OCI-LY3 (cell line): ENCODE data around the gene PLN.

Source experiments
- H2AFZ ChIP-seq: fragments of 200-600, 300-600 bp; shearing (Covaris generic); 2 replicates; pipeline ENCODE4 v1.6.0; 2014; ENCODE audit warnings: antibody characterized with exemption, low read depth, low read length
- H3K27ac ChIP-seq: fragments of 200-600, 300-600 bp; sonication (generic); 2 replicates; pipeline ENCODE4 v1.5.1; 2014; ENCODE audit warnings: mild to moderate bottlenecking, low read length, moderate library complexity, mixed read lengths
- H3K27me3 ChIP-seq: fragments of 200-600, 300-600 bp; sonication (generic); 2 replicates; pipeline ENCODE4 v1.6.1; 2014; ENCODE audit warnings: low read depth, low read length, mixed read lengths
- H3K36me3 ChIP-seq: fragments of 200-600, 300-600 bp; sonication (generic); replicated peaks from 2 replicates; pipeline ENCODE3; 2014; ENCODE audit warnings: low read depth, low read length, mixed read lengths
- H3K4me1 ChIP-seq: fragments of 300-600, 200-600 bp; sonication (generic); 2 replicates; pipeline ENCODE4 v1.6.1; 2014; ENCODE audit warnings: low read length, mixed read lengths
- H3K4me2 ChIP-seq: fragments of 200-600, 300-600 bp; sonication (generic); 2 replicates; pipeline ENCODE4 v1.6.1; 2014; ENCODE audit warnings: low read length, mixed read lengths
- H3K4me3 ChIP-seq: fragments of 300-600, 200-600 bp; sonication (generic); 2 replicates; pipeline ENCODE4 v1.5.1; 2014; ENCODE audit warnings: antibody characterized with exemption, mild to moderate bottlenecking, low read length, moderate library complexity
- H3K79me2 ChIP-seq: fragments of 300-600, 200-600 bp; shearing (Covaris generic); 2 replicates; pipeline ENCODE4 v1.6.1; 2014; ENCODE audit warnings: mild to moderate bottlenecking, low read length, mixed read lengths
- H3K9ac ChIP-seq: fragments of 300-600, 200-600 bp; shearing (Covaris generic); 2 replicates; pipeline ENCODE4 v1.6.0; 2014; ENCODE audit warnings: mild to moderate bottlenecking, low read length, moderate library complexity
- H3K9me3 ChIP-seq: fragments of 200-600, 300-600 bp; shearing (Covaris generic); 2 replicates; pipeline ENCODE4 v1.6.1; 2014; ENCODE audit warnings: low read length, mixed read lengths; ENCODE audit not compliant: insufficient read depth
- H4K20me1 ChIP-seq: fragments of 200-600, 300-600 bp; sonication (generic); 2 replicates; pipeline ENCODE4 v1.6.1; 2016; ENCODE audit warnings: low read length, mixed read lengths; ENCODE audit not compliant: insufficient read depth
- EZH2phosphoT487 ChIP-seq: fragments of 200-600 bp; shearing (Covaris generic); IDR thresholded peaks from 2 replicates; pipeline ENCODE4 v1.6.1; 2018; ENCODE audit warnings: antibody characterized with exemption, mixed run types, low read depth
- TF ChIP-seq, protein P1 (sequence below): fragments of 200-600, 300-600 bp; sonication (generic); IDR thresholded peaks from 2 replicates; pipeline ENCODE4 v1.5.1; 2014; ENCODE audit warnings: antibody characterized with exemption, low read length, low read depth

Gene PLN

DNA sequence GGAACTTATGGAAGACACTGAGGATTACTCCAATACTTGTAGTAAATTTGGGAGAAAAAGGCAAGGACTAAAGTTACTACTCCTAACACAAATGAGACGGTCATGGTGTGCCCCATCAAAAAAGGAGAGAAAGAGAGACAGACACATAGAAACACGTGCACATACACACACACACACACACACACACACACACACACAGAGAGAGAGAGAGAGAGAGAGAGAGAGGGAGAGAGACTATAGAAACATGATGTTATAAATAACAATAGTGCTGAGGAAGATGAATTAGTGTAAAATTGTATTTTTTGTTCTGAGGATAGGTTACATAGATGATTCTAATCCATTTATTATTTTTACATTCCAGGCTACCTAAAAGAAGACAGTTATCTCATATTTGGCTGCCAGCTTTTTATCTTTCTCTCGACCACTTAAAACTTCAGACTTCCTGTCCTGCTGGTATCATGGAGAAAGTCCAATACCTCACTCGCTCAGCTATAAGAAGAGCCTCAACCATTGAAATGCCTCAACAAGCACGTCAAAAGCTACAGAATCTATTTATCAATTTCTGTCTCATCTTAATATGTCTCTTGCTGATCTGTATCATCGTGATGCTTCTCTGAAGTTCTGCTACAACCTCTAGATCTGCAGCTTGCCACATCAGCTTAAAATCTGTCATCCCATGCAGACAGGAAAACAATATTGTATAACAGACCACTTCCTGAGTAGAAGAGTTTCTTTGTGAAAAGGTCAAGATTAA lies 10.5 kb downstream of the PLN start:
- H3K4me3 ChIP-seq: no peak overlapping the region
- no peaks in the 10 kb centered on the region for H3K36me3 ChIP-seq
- no peaks in the 10 kb centered on the region for H3K79me2 ChIP-seq
- H3K9me3 ChIP-seq: no peaks in the 10 kb centered on the region
- no peaks in the 10 kb centered on the region for H4K20me1 ChIP-seq
- no peak overlapping the region for H3K4me2 ChIP-seq
- H2AFZ ChIP-seq: no peak overlapping the region
- no peak overlapping the region for H3K9ac ChIP-seq
- H3K27me3 ChIP-seq: no peaks in the 10 kb centered on the region
- H3K4me1 ChIP-seq: no peaks in the 10 kb centered on the region
- no peak overlapping the region for H3K27ac ChIP-seq
- TF ChIP-seq, protein P1, sequence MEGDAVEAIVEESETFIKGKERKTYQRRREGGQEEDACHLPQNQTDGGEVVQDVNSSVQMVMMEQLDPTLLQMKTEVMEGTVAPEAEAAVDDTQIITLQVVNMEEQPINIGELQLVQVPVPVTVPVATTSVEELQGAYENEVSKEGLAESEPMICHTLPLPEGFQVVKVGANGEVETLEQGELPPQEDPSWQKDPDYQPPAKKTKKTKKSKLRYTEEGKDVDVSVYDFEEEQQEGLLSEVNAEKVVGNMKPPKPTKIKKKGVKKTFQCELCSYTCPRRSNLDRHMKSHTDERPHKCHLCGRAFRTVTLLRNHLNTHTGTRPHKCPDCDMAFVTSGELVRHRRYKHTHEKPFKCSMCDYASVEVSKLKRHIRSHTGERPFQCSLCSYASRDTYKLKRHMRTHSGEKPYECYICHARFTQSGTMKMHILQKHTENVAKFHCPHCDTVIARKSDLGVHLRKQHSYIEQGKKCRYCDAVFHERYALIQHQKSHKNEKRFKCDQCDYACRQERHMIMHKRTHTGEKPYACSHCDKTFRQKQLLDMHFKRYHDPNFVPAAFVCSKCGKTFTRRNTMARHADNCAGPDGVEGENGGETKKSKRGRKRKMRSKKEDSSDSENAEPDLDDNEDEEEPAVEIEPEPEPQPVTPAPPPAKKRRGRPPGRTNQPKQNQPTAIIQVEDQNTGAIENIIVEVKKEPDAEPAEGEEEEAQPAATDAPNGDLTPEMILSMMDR: no peak
- no peak for TF ChIP-seq EZH2phosphoT487

- H3K79me2 ChIP-seq: no peaks in the 10 kb centered on the region
- H3K9ac ChIP-seq: no peak overlapping the region
- H3K4me2 ChIP-seq: no peak overlapping the region
- H3K27ac ChIP-seq: no peak overlapping the region
- no peaks in the 10 kb centered on the region for H3K9me3 ChIP-seq
- no peaks in the 10 kb centered on the region for H3K27me3 ChIP-seq
- no peak overlapping the region for H2AFZ ChIP-seq
- no peaks in the 10 kb centered on the region for H3K36me3 ChIP-seq
- no peak overlapping the region for H3K4me3 ChIP-seq
- TF ChIP-seq, protein P1: no peak
- TF ChIP-seq EZH2phosphoT487: no peak
- H4K20me1 ChIP-seq: no peaks in the 10 kb centered on the region
- H3K4me1 ChIP-seq: no peaks in the 10 kb centered on the region
Measured at GRCh38 chr6:118559659-118560058, 11.6 kb downstream of the PLN start.

GRCh38 chr6:118562248-118562647 lies 14.2 kb downstream of the PLN start:
- H3K4me3 ChIP-seq: no peak overlapping the region

DNA sequence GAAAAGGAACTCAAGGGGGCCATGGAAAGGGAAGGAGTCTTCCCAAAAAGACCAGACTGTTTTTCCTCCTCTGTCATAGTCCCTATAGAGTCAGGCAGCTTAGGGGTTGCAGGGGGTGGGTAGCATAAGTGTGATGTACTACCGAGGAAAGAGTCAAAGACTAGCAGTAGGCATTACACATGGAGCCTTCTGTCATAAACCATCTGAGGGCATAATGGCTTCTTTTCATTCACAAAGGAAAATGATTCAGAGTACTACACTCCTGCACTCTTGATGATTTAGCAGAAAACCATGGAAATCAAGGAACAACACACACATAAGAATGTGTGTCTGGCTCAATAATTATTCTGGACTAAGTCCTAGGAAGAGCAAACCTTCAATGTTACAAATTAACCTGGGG lies 14.9 kb downstream of the PLN start:
- H3K4me3 ChIP-seq: no peak overlapping the region
- H3K4me1 ChIP-seq: peaks cover 8% of the 10 kb centered on the region; the same call in 1 of the 2 replicates
- H3K9me3 ChIP-seq: no peaks in the 10 kb centered on the region
- TF ChIP-seq, protein P1: no peak
- no peak for TF ChIP-seq EZH2phosphoT487
- no peaks in the 10 kb centered on the region for H3K36me3 ChIP-seq
- no peaks in the 10 kb centered on the region for H3K27me3 ChIP-seq
- no peak overlapping the region for H3K27ac ChIP-seq
- no peaks in the 10 kb centered on the region for H3K79me2 ChIP-seq
- H3K9ac ChIP-seq: no peak overlapping the region
- H3K4me2 ChIP-seq: no peak overlapping the region
- 0 out of 2 replicates have a peak, but pooled peaks cover 4% of the 10 kb centered on the region for H4K20me1 ChIP-seq
- H2AFZ ChIP-seq: no peak overlapping the region

More at GRCh38 chr6:118562248-118562647, 14.2 kb downstream of the PLN start:
- H3K4me1 ChIP-seq: peaks cover 8% of the 10 kb centered on the region; the same call in 1 of the 2 replicates
- H2AFZ ChIP-seq: no peak overlapping the region
- H3K27ac ChIP-seq: no peak overlapping the region
- no peaks in the 10 kb centered on the region for H3K27me3 ChIP-seq
- H3K9me3 ChIP-seq: no peaks in the 10 kb centered on the region
- H3K36me3 ChIP-seq: no peaks in the 10 kb centered on the region
- no peak overlapping the region for H3K9ac ChIP-seq
- TF ChIP-seq, protein P1: no peak
- TF ChIP-seq EZH2phosphoT487: no peak
- no peak overlapping the region for H3K4me2 ChIP-seq
- 0 out of 2 replicates have a peak, but pooled peaks cover 4% of the 10 kb centered on the region for H4K20me1 ChIP-seq
- H3K79me2 ChIP-seq: no peaks in the 10 kb centered on the region
